Measurements from ENCODE around the gene TRIML2.
"Not testable (repeated sequence)": the region's sequence is repeated elsewhere in the genome, so short reads cannot be mapped to it uniquely, and the experiment has no call there.

The TRIML2 gene

DNA sequence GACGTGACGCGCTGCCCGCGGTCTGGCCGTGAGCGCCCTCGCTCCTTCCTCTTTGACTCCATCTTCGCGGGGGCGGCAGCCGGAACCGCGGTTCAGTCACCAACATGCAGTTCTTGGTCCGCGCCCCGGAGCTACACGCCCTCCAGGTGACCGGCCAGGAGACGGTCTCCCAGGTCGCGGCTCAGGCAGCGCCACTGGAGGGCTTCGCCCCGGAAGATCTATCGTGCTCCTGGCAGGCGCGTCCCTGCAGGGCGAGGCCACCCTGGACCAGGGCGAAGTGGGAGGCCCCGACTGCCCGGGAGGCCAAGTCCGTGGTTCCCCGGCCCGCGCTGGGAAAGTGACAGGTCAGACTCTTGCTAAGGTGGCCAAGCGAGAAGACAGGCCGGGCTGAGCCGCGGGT lies 2.9 kb downstream of the TRIML2 start:
- no peak for DNase-seq

- no peak for DNase-seq
Observed at GRCh38 chr4:188092824-188093223, 16.6 kb downstream of the TRIML2 start.

GRCh38 chr4:188086858-188087257 lies 22.5 kb downstream of the TRIML2 start:
- no peak for DNase-seq

GRCh38 chr4:188082796-188083195 lies 26.6 kb downstream of the TRIML2 start:
- DNase-seq, result no peak

GRCh38 chr4:188078116-188078515 lies 31.3 kb downstream of the TRIML2 start:
- DNase-seq, result no peak

- DNase-seq, result no peak
Observed at GRCh38 chr4:188076169-188076568, 33.2 kb downstream of the TRIML2 start.

GRCh38 chr4:188061083-188061482 lies 48.3 kb downstream of the TRIML2 start:
- no peak for DNase-seq

- no peak for DNase-seq
Observed at GRCh38 chr4:188053302-188053701, 56.1 kb downstream of the TRIML2 start.

GRCh38 chr4:188046657-188047056 lies 62.7 kb downstream of the TRIML2 start:
- no peak for DNase-seq

GRCh38 chr4:188045461-188045860 lies 63.9 kb downstream of the TRIML2 start:
- DNase-seq, result not testable (repeated sequence)

- DNase-seq, result no peak
Observed at GRCh38 chr4:188043154-188043553, 66.2 kb downstream of the TRIML2 start.

DNA sequence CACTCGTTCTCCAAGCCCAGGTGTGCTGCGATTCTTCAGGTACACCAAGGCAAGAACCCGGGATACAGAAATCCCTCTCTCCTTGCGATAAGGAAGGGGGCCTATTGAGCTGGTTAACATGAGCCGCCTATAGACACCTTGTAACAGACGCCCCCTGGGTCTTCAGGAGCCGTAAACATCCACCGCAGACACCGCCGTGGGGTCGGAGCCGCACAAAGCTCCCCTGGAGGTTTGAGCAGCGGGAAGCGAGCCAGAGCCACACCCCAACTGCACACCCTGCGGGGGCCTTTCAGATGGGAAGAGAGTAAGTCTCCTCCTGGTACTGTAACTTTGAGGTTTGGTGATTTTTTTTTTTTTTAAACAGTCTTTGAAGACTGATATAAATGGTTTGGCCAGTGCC lies 67.2 kb downstream of the TRIML2 start:
- DNase-seq, result no peak

DNA sequence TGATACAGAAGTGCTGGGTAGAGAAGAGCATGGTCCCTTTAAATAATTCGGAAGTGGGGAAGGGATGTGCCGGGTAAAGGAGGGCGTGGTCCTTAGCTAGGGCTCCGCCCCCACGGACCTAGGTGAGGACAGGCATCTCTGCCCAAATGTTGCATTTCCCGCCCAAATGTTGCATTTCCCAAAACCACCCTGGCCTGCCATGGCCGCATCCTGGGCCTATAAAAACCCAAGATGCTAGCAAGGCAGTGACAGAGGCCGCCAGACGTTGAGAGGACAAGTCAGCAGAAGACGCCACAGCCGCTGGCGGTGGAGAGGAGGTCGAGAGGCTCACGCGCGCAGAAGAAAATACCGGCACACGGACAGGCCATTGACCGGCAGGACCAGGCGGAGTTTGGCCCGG lies 67.7 kb downstream of the TRIML2 start:
- no peak for DNase-seq

Data from NCI-H146 (cell line).